BE2C (cell line): ENCODE results near the gene RND2.

ENCODE experiments used
- DNase-seq: peaks from one replicate; pipeline ENCODE4 v3.0.0-alpha.2; 2020
- H3K27me3 ChIP-seq: fragments of 250-450 bp; sonication (Bioruptor Pico); 2 replicates; pipeline ENCODE4 v1.5.1; 2020; ENCODE audit warnings: mild to moderate bottlenecking
- H3K36me3 ChIP-seq: fragments of 250-450 bp; sonication (Bioruptor Pico); 2 replicates; pipeline ENCODE4 v1.5.1; 2020; ENCODE audit warnings: mild to moderate bottlenecking
- H3K4me1 ChIP-seq: fragments of 250-450 bp; sonication (Bioruptor Pico); 2 replicates; pipeline ENCODE4 v1.5.1; 2020
- H3K4me3 ChIP-seq: 2 replicates; pipeline ENCODE4 v1.5.1; 2011; ENCODE audit warnings: low read depth, low read length
- H3K9me3 ChIP-seq: fragments of 250-450 bp; sonication (Bioruptor Pico); 2 replicates; pipeline ENCODE4 v1.5.1; 2020
- TF ChIP-seq, protein P1 (sequence below): IDR thresholded peaks from 2 replicates; pipeline ENCODE4 v1.5.1; 2012; ENCODE audit warnings: mild to moderate bottlenecking, low read depth, low read length

Gene RND2

DNA sequence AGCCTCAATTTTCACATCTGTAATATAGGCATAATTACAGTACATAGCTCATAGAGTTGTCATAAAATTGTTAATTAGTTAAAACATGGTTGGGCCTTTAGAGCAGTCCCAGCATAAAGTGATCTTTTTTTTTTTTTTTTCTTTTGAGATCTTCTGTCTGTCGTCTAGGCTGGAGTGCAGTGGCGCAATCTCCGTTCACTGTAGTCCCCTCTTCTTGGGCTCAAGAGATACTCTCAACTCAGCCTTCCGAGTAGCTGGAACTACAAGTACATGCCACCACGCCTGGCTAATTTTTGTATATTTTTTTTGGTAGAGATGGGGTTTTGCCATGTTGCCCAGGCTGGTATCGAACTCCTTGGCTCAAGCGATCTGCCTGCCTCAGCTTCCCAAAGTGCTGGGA lies 31.0 kb downstream of the RND2 start:
- H3K27me3 ChIP-seq, result no peaks in the 10 kb centered on the region
- no peak for DNase-seq
- TF ChIP-seq, protein P1, sequence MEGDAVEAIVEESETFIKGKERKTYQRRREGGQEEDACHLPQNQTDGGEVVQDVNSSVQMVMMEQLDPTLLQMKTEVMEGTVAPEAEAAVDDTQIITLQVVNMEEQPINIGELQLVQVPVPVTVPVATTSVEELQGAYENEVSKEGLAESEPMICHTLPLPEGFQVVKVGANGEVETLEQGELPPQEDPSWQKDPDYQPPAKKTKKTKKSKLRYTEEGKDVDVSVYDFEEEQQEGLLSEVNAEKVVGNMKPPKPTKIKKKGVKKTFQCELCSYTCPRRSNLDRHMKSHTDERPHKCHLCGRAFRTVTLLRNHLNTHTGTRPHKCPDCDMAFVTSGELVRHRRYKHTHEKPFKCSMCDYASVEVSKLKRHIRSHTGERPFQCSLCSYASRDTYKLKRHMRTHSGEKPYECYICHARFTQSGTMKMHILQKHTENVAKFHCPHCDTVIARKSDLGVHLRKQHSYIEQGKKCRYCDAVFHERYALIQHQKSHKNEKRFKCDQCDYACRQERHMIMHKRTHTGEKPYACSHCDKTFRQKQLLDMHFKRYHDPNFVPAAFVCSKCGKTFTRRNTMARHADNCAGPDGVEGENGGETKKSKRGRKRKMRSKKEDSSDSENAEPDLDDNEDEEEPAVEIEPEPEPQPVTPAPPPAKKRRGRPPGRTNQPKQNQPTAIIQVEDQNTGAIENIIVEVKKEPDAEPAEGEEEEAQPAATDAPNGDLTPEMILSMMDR, result no peak
- H3K4me1 ChIP-seq, result no peaks in the 10 kb centered on the region
- H3K9me3 ChIP-seq, result no peaks in the 10 kb centered on the region
- H3K4me3 ChIP-seq, result no peak overlapping the region
- H3K36me3 ChIP-seq, result peaks cover 41% of the 10 kb centered on the region

DNA sequence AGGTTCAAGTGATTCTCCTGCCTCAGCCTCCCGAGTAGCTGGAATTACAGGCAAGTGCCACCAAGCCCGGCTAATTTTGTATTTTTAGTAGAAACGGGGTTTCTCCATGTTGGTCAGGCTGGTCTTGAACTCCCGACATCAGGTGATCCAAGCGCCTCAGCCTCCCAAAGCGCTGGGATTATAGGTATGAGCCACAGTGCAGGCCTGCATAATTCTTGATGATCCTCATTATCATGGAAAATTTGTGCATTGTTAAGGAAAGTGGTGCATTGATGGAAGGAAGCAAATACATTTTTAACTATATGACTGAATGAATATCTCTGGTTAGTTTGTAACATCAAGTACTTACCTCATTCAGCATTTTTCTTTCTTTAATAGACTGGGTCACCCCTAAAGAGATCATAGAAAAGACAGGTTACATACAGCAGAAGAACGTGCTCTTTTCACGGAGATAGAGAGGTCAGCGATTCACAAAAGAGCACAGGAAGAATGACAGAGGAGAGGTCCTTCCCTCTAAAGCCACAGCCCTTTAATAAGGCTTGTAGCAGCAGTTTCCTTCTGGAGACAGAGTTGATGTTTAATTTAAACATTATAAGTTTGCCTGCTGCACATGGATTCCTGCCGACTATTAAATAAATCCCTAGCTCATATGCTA lies 38.1 kb downstream of the RND2 start:
- Histone ChIP-seq H3K9me3 (no peaks in the 10 kb centered on the region), H3K4me3 (no peak overlapping the region), H3K4me1 (no peaks in the 10 kb centered on the region), H3K27me3 (no peaks in the 10 kb centered on the region), H3K36me3 (peaks cover 29% of the 10 kb centered on the region)
- no peak for DNase-seq
- TF ChIP-seq, protein P1, result no peak

DNA sequence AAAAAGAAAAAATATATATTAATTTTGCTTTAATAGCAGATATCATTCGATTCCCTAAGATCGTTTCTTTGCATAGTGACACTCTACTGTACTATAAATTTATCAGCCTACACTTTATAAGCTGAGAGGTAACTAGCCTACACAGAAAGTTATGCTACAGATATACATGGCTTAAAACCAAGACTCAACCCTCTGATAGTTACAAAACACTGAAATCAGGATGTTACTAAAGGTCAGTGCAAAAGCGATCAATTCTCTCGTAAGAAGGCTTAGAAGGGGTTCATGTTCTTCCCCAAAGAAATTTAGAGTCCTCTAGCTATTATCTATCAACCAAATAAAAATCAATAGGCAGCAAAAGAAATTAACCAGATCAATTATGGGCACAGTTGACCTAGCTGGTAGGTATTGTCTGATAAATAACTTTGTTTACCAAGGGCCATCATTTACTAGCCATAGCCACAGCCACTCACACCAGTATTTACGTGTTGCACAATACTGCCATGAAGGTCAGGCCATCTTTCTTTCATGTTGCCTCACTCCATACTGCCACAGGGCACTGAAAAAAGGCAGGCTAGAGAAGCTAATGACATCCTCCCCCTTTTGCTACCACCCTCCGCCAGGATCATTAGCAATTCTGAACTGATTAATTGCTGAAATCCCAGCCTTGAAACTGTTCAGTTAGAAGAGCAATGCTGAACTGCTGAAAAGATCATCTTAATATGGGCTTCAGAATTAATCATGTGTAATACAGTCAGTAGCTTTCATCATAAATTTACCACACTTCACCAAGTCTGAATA lies 43.7 kb downstream of the RND2 start:
- Histone ChIP-seq H3K9me3 (no peaks in the 10 kb centered on the region), H3K27me3 (no peaks in the 10 kb centered on the region), H3K4me3 (no peak overlapping the region), H3K4me1 (no peaks in the 10 kb centered on the region), H3K36me3 (peaks cover 30% of the 10 kb centered on the region)
- DNase-seq, result no peak
- TF ChIP-seq, protein P1, result no peak

DNA sequence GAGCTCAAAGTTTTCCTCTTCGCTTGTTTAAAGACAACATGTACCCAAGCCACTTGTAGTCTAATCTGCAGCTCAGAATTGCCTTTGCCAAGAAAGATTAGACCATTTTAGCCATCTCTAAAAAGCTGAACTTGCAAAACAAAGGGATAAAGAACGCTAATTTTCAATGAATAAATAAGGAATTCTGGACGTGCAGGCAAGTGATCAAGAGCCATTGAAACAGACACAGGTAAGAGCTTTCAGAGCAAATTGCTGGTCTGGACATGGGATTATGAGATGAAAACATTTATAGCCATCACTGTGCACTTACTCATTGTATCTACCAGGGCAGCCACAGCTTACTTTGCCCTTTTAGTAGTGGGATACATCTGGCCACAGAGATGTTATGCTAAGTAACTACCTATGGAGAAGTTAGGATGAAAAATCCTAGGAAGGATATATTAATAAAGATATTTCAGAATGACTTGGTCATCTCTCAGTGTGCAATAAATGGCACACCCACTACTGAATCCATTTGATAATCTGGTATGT lies 44.4 kb downstream of the RND2 start:
- Histone ChIP-seq H3K4me3 (no peak overlapping the region), H3K9me3 (no peaks in the 10 kb centered on the region), H3K4me1 (no peaks in the 10 kb centered on the region), H3K27me3 (no peaks in the 10 kb centered on the region), H3K36me3 (peaks cover 25% of the 10 kb centered on the region)
- TF ChIP-seq, protein P1, result no peak
- no peak for DNase-seq

DNA sequence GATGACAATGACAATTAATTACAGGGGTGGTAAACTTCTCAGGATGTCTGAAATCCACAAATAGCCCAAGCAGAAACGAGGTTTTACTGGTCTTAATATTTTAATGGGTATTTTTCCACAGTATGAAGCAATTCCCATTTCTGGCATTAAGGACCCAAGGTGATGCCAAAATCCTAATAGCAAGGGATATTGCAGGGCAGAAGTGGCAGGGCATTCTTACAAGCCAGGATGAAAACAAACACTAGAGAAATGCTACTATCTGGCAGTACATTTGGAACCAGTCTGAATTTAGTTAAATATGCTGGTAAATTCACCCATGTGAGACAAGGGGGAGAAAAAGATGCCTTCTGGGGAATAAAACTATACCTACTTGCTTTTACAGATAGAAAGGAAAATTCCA lies 45.2 kb downstream of the RND2 start:
- no peaks in the 10 kb centered on the region for H3K9me3 ChIP-seq
- H3K36me3 ChIP-seq, result peaks cover 25% of the 10 kb centered on the region
- no peak for DNase-seq
- no peak overlapping the region for H3K4me3 ChIP-seq
- no peaks in the 10 kb centered on the region for H3K27me3 ChIP-seq
- H3K4me1 ChIP-seq, result no peaks in the 10 kb centered on the region
- TF ChIP-seq, protein P1, result no peak

DNA sequence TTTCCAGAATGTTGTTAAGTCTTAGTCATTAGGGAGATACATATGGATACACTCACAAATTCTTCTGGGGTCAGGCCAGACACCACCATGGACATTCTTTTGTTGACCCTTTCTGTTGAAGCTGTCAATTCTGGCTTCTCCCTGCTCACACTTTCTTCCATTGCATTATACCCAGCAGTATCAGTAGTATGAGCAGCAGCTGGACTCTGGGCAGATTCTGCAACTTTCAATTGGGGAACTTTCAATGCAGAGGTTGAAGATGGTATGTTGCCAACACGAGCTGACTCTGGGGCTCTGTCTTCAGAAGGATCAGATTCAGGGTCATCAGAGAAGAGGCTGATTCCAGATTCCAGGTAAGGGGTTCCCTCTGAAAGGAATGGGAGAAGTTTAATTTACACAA lies 45.8 kb downstream of the RND2 start:
- no peaks in the 10 kb centered on the region for H3K9me3 ChIP-seq
- no peaks in the 10 kb centered on the region for H3K27me3 ChIP-seq
- TF ChIP-seq, protein P1, result no peak
- peaks cover 28% of the 10 kb centered on the region for H3K36me3 ChIP-seq
- no peak overlapping the region for H3K4me3 ChIP-seq
- DNase-seq, result no peak
- H3K4me1 ChIP-seq, result no peaks in the 10 kb centered on the region
